Muscle of leg (tissue), 9 donors: ENCODE data around the gene MYL10. TPM values are rescaled to one million over a fixed set of nuclear protein-coding genes. Genes with fewer than 3 reads are reported as not detected.

Experiments
- polyA plus RNA-seq, 8 donors: library from polyadenylated mRNA; unstranded; fragments of 120-200 nt; gene quantifications; one replicate each; pipeline versions ENCODE4 v1.2.1 to v1.2.3, GENCODE V29; 2013; ENCODE audit warnings: inconsistent platforms in 1 of 8, low replicate concordance in 1 of 8; ENCODE audit not compliant: insufficient read length in 8 of 8, insufficient read depth in 1 of 8
- total RNA-seq: library from RNA; stranded (reverse); fragments of 120-200 nt; gene quantifications from one replicate; pipeline ENCODE4 v1.2.4, GENCODE V29; 2013

MYL10 gene
- total and polyA plus RNA-seq, 9 donors: 7.6 to 25.6 (median 14.4) TPM

Other genes starting within 250 kb of the MYL10 start
- gene CUX1, start 188.3 kb upstream of the MYL10 start, total RNA-seq: 31.6 TPM
- 10 to 100 TPM; 29.4 to 46.9 (median 41.5) TPM for gene CUX1, start 188.3 kb upstream of the MYL10 start, polyA plus RNA-seq